HepG2 (cell line): Measurements from ENCODE around the gene ARX. TPM values are rescaled to one million over a fixed set of nuclear protein-coding genes. Genes with fewer than 3 reads are reported as not detected.

Experiments used
- ATAC-seq: fragments of 200-7000 bp; cut with Tn5 transposase; 3 replicates; pipeline ENCODE4 v1.9.1; 2020; ENCODE audit warnings: mild to moderate bottlenecking, moderate library complexity
- BruUV-seq: library from RNA; stranded (reverse); fragments of 400-500 nt; replicated peaks from 2 replicates; lab custom pipeline; 2021; lab: Mats Ljungman, UMichigan
- CTCF ChIA-PET: fragments of 300-600 bp; formaldehyde crosslinking; extraction: SDS; loops from one replicate; lab custom pipeline; 2021; ENCODE audit warnings: low total read pairs, inconsistent platforms, low intra/inter-chr PET ratio; lab: Yijun Ruan, JAX
- POLR2A ChIA-PET: fragments of 350-600 bp; sonication (Branson Sonifier 250); formaldehyde crosslinking; loops from one replicate; lab custom pipeline; 2020; ENCODE audit warnings: antibody characterized with exemption, inconsistent platforms; lab: Yijun Ruan, JAX
- DNase-seq: peaks from one replicate; pipeline ENCODE4 v3.0.0-alpha.2; 2015; ENCODE audit warnings: low spot score
- FAIRE-seq: peaks from 3 replicates; lab custom pipeline; 2011; peaks lifted over from hg19 to GRCh38; lab: Jason Lieb, UNC
- H2AFZ ChIP-seq: one replicate; pipeline ENCODE4 v1.6.1; 2011; ENCODE audit warnings: low read length, inconsistent platforms
- H3K27ac ChIP-seq: fragments of 300-600 bp; 3 replicates; pipeline ENCODE4 v1.8.0; 2011; ENCODE audit warnings: mixed run types, mild to moderate bottlenecking, mixed read lengths, low read length, inconsistent platforms; ENCODE audit not compliant: insufficient read depth; ENCODE audit errors: extremely low read length
- H3K27me3 ChIP-seq, 2 experiments: fragments of 200-600 bp in 1 of 2; 2 replicates in 1 of 2; 3 replicates in 1 of 2; pipeline versions ENCODE4 v1.6.0 to v1.8.0; 2011; ENCODE audit warnings: low read length in 2 of 2, mild to moderate bottlenecking in 2 of 2, moderate library complexity in 2 of 2, inconsistent platforms in 1 of 2; ENCODE audit not compliant: insufficient read depth in 2 of 2, control insufficient read depth in 1 of 2
- H3K36me3 ChIP-seq, 2 experiments: fragments of 200-600 bp in 1 of 2; replicated peaks in 1 of 2; 2 replicates in 1 of 2; 3 replicates in 1 of 2; pipeline versions ENCODE4 v1.5.1 to v1.8.0; 2011; ENCODE audit warnings: low read length in 2 of 2, inconsistent platforms in 1 of 2; ENCODE audit not compliant: insufficient read depth in 2 of 2, control insufficient read depth in 1 of 2
- H3K4me1 ChIP-seq: 2 replicates; pipeline ENCODE4 v1.5.1; 2012; ENCODE audit warnings: low read length, inconsistent platforms; ENCODE audit not compliant: insufficient read depth
- H3K4me2 ChIP-seq: 2 replicates; pipeline ENCODE4 v1.6.0; 2011; ENCODE audit warnings: low read depth, low read length, inconsistent platforms
- H3K4me3 ChIP-seq, 3 experiments: fragments of 200-600 bp in 1 of 3; sonication (generic), shearing (Covaris generic) in 1 of 3; replicated peaks in 1 of 3; 2 replicates each; pipeline ENCODE4 v1.5.1; 2011 to 2016; ENCODE audit warnings: low read length in 3 of 3, inconsistent platforms in 2 of 3, low read depth in 2 of 3, mild to moderate bottlenecking in 2 of 3, control low read depth in 1 of 3, mixed read lengths in 1 of 3; ENCODE audit not compliant: insufficient read depth in 1 of 3
- H3K79me2 ChIP-seq: one replicate; pipeline ENCODE4 v1.6.1; 2011; ENCODE audit warnings: low read length, inconsistent platforms; ENCODE audit not compliant: insufficient read depth
- H3K9ac ChIP-seq: 2 replicates; pipeline ENCODE4 v1.6.0; 2011; ENCODE audit warnings: mild to moderate bottlenecking, low read depth, low read length, inconsistent platforms; ENCODE audit not compliant: insufficient read depth
- H3K9me3 ChIP-seq: 2 replicates; pipeline ENCODE4 v1.5.1; 2012; ENCODE audit warnings: mild to moderate bottlenecking, low read length
- H4K20me1 ChIP-seq: 2 replicates; pipeline ENCODE4 v1.6.0; 2011; ENCODE audit warnings: inconsistent platforms, mild to moderate bottlenecking, low read length, moderate library complexity; ENCODE audit not compliant: insufficient read depth
- ARHGAP35 ChIP-seq: sonication (generic); formaldehyde crosslinking; IDR thresholded peaks from 2 replicates; pipeline ENCODE4 v1.9.0; 2022; ENCODE audit warnings: mild to moderate bottlenecking, inconsistent platforms, moderate library complexity, missing genetic modification reagents, borderline replicate concordance
- ARID3A ChIP-seq: IDR thresholded peaks from 2 replicates; pipeline ENCODE4 v1.6.1; 2012; ENCODE audit warnings: low read depth, low read length, improper control_type of control experiment
- HOXD1 ChIP-seq: sonication (generic); formaldehyde crosslinking; IDR thresholded peaks from 2 replicates; pipeline ENCODE4 v1.5.0; 2020; ENCODE audit warnings: missing genetic modification reagents
- IKZF1 ChIP-seq: fragments of 450-650 bp; IDR thresholded peaks from 2 replicates; pipeline ENCODE4 v1.7.1; 2016
- KIAA2018 ChIP-seq: sonication (generic); formaldehyde crosslinking; IDR thresholded peaks from 2 replicates; pipeline ENCODE4 v1.5.0; 2020; ENCODE audit warnings: mild to moderate bottlenecking, missing genetic modification reagents, borderline replicate concordance
- NONO ChIP-seq, 2 experiments: fragments of 450-650 bp in 1 of 2; sonication (generic) in 1 of 2; formaldehyde crosslinking in 1 of 2; IDR thresholded peaks in 1 of 2; conservative IDR thresholded peaks in 1 of 2; 2 replicates each; pipeline versions ENCODE4 v1.6.1 to v1.8.0; 2017 to 2022; ENCODE audit warnings: mild to moderate bottlenecking in 1 of 2, missing genetic modification reagents in 1 of 2, moderate library complexity in 1 of 2
- SMYD3 ChIP-seq: sonication (generic); formaldehyde crosslinking; IDR thresholded peaks from 2 replicates; pipeline ENCODE4 v1.8.1; 2023; ENCODE audit warnings: mild to moderate bottlenecking, missing genetic modification reagents
- TEAD2 ChIP-seq: sonication (generic); formaldehyde crosslinking; IDR thresholded peaks from 2 replicates; pipeline ENCODE4 v1.9.0; 2021; ENCODE audit warnings: missing genetic modification reagents
- THAP11 ChIP-seq: IDR thresholded peaks from 2 replicates; pipeline ENCODE4 v1.6.1; 2016; ENCODE audit warnings: missing biosample characterization, missing genetic modification reagents
- ZNF24 ChIP-seq: fragments of 450-650 bp; IDR thresholded peaks from 2 replicates; pipeline ENCODE4 v1.6.1; 2017; ENCODE audit warnings: antibody characterized with exemption, mild to moderate bottlenecking
- ZNF282 ChIP-seq: fragments of 450-650 bp; IDR thresholded peaks from 2 replicates; pipeline ENCODE4 v1.6.1; 2018; ENCODE audit not compliant: partially characterized antibody
- ZNF335 ChIP-seq: sonication (generic); formaldehyde crosslinking; IDR thresholded peaks from 2 replicates; pipeline ENCODE4 v1.4.0; 2020; ENCODE audit warnings: missing genetic modification reagents
- ZNF878 ChIP-seq: sonication (generic); formaldehyde crosslinking; IDR thresholded peaks from 2 replicates; pipeline ENCODE4 v1.8.1; 2023; ENCODE audit warnings: mild to moderate bottlenecking, missing genetic modification reagents, moderate library complexity
- WGBS: methylation state at CpG from one replicate; pipeline ENCODE4 v1.1.6; 2017; ENCODE audit warnings: low lambda C conversion rate; 5-methylcytosine and 5-hydroxymethylcytosine counted together
- in situ Hi-C: cut with HindIII; loops from 2 replicates; pipeline ENCODE4 v1.10.0; 2017; ENCODE audit warnings: low pct_unique_long_range_greater_than_20kb; ENCODE audit not compliant: extremely low pct_ligation_motif_present
- intact Hi-C: fragments of 100-400 bp; cut with micrococcal nuclease; formaldehyde crosslinking; loops from one replicate; pipeline ENCODE4 v1.10.0; 2022; ENCODE audit not compliant: unreplicated experiment
- polyA plus RNA-seq, 8 experiments: library from polyadenylated mRNA; depleted of rRNA in 3 of 8; stranded (reverse) in 7 of 8; unstranded in 1 of 8; fragments of >200 nt; fragmentation: Illumina TruSeq in 4 of 8; extraction: Trizol in 4 of 8; gene quantifications; 2 replicates each; pipeline versions ENCODE4 v1.2.1 to v1.2.3, GENCODE V29; 2011 to 2016; ENCODE audit warnings: low read depth in 4 of 8, missing spikeins in 1 of 8, mixed read lengths in 1 of 8; ENCODE audit not compliant: insufficient read depth in 1 of 8
- total RNA-seq, 5 experiments: library from RNA; depleted of rRNA; stranded (reverse); fragments of >200 nt; fragmentation: Illumina TruSeq; extraction: Trizol; gene quantifications; 2 replicates each; pipeline ENCODE4 v1.2.3, GENCODE V29; 2016; ENCODE audit warnings: low read depth in 1 of 5

ARX gene
- total and polyA plus RNA-seq, 2 of the 13 experiments (the other 11 are each of a cell fraction or from before 2014, with no cell fraction given): not detected

GRCh38 chrX:24988314-24988713, 27.5 kb downstream of the ARX start:
- intact Hi-C loops (no loop called here), in situ Hi-C loops (no loop called here)
- Histone ChIP-seq H3K9ac (no peak overlapping the region), H3K4me2 (no peak overlapping the region), H3K9me3 (no peaks in the 10 kb centered on the region), H3K4me3 (no peak overlapping the region), H3K36me3 (no peaks in the 10 kb centered on the region; a peak in 1 of 5 replicates), H3K4me1 (no peaks in the 10 kb centered on the region), H2AFZ (no peak overlapping the region), H4K20me1 (no peaks in the 10 kb centered on the region), H3K27ac (no peak overlapping the region), H3K79me2 (no peaks in the 10 kb centered on the region), H3K27me3 (no peaks in the 10 kb centered on the region)
- DNase-seq: no peak
- POLR2A ChIA-PET: no interaction called here
- 87% methylated on average over 4 of the region's 4 CpGs for WGBS
- CTCF ChIA-PET: no interaction called here
- TF ChIP-seq IKZF1 (no peak), HOXD1 (no peak), TEAD2 (no peak), ZNF878 (CRISPR knock-in tag) (no peak), ZNF24 (no peak), ARID3A (no peak), ZNF282 (no peak), THAP11 (CRISPR knock-in tag) (no peak), KIAA2018 (CRISPR knock-in tag) (no peak), NONO (IDR thresholded peaks at IDR 0.05) (no peak), NONO (CRISPR knock-in tag; conservative IDR thresholded peaks at IDR 0.05) (no peak), ARHGAP35 (CRISPR knock-in tag) (no peak), ZNF335 (no peak), SMYD3 (CRISPR knock-in tag) (no peak)
- no peak for FAIRE-seq
- no peak for ATAC-seq
- BruUV-seq: no TSS peak
